GM18858 (cell line): ENCODE measurements around the gene PHPT1.
A peak's percentile ranks its signal among the peaks of the same experiment; 100 is the strongest.
"Not testable (repeated sequence)": the region's sequence is repeated elsewhere in the genome, so short reads cannot be mapped to it uniquely, and the experiment has no call there.

Experiments used
- ATAC-seq: cut with Tn5 transposase; IDR thresholded peaks from one replicate; pipeline ENCODE4 v1.9.1; 2021; ENCODE audit not compliant: unreplicated experiment

PHPT1 gene

DNA sequence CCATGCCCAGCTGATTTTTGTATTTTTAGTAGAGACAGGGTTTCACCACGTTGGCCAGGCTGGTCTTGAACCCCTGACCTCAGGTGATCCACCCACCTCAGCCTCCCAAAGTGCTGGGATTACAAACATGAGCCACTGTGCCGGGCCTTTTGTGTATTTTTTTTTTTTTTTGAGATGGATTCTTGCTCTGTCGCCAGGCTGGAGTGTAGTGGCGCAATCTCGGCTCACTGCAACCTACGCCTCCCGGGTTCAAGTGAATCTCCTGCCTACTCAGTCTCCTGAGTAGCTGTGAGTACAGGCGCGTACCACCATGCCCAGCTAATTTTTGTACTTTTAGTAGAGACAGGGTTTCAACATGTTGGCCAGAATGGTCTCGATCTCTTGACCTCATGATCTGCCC is 34.5 kb downstream of the PHPT1 start:
- not testable (repeated sequence) for ATAC-seq

- peak; percentile 73 for ATAC-seq
Measured at GRCh38 chr9:136885950-136886578, 36.9 kb downstream of the PHPT1 start, which contains the start of gene TRAF2. Gene TRAF2 (plus strand): TSS chr9:136886516. CDS start chr9:136898741, 12,225 bp downstream.

GRCh38 chr9:136886610-136887597 is 37.7 kb downstream of the PHPT1 start:
- ATAC-seq = peak; percentile 8

- no peak for ATAC-seq
Measured at GRCh38 chr9:136888454-136888853, 39.2 kb downstream of the PHPT1 start.

DNA sequence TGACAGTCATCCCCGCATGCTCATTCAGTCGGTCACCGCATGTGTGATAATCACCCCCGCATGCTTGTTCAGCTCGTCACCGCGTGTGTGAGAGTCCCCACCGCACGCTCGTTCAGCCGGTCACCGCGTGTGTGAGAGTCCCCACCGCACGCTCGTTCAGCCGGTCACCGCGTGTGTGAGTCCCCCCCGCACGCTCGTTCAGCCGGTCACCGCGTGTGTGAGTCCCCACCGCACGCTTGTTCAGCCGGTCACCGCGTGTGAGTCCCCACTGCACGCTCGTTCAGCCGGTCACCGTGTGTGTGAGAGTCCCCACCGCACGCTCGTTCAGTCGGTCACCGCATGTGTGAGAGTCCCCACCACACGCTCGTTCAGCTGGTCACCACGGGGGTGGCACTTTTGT is 40.6 kb downstream of the PHPT1 start:
- ATAC-seq = no peak

- no peak for ATAC-seq
Measured at GRCh38 chr9:136890661-136891060, 41.5 kb downstream of the PHPT1 start.

DNA sequence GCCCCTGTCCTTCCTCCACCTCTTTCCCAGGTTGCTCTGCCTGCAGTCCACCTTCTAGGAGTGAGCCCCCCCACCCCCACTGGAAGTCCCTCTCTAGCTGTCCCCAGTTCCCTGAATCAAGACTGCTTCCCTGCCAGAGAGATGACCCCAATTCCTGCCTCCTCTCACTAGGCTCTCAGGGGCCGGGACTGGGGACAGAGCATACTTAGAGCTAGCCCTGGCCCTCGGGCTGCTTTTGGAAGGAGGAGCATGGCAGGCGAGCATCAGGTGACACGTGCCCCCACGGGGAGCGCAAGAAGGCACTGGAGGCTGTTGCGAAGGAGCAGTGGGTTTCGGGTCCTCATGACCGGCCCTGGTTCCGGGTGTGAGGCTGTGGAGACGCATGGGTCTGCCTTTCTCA is 46.8 kb downstream of the PHPT1 start:
- ATAC-seq = no peak

DNA sequence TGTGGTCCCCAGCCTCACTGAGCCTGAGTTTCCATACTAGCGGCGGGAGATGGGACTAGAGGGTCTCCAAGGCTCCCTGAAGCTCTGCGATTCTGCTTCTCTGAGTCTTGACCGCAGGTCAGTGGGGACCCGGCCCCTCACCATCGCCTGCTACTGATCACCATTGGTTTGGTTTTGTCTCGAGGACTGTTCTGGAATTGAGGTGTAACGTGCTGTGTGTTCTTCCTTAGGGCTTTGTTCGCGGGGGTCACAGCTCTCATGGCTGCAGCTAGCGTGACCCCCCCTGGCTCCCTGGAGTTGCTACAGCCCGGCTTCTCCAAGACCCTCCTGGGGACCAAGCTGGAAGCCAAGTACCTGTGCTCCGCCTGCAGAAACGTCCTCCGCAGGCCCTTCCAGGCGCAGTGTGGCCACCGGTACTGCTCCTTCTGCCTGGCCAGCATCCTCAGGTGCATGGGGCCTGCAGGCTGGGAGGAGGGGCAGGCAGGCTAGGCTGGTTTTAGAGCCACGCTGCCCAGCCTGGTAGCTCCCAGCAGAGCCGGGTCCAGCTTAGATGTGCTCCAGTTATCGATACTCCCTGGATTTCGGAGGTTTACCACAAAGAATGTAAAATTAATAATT is 49.4 kb downstream of the PHPT1 start:
- ATAC-seq = no peak

GRCh38 chr9:136899196-136899595 is 50.0 kb downstream of the PHPT1 start:
- ATAC-seq = no peak

GRCh38 chr9:136900556-136900955 is 51.3 kb downstream of the PHPT1 start:
- no peak for ATAC-seq
